Measurements from ENCODE around the gene CD27.

CD27 gene

GRCh38 chr12:6450869-6451347 is 6.2 kb downstream of the CD27 start:
- H3K4me1 ChIP-seq (ENCODE audit: control insufficient read depth, insufficient read depth, low read length, poor library complexity, severe bottlenecking), result peaks cover 36% of the 10 kb centered on the region

GRCh38 chr12:6451348-6452244 is 6.8 kb downstream of the CD27 start, which contains the start of gene TAPBPL:
TAPBPL (plus strand) TSS chr12:6452042; CDS start chr12:6452249, 207 bp downstream.
- H3K9me3 ChIP-seq (ENCODE audit: control insufficient read depth, low read length), result no peaks in the 10 kb centered on the region
- H3K27ac ChIP-seq (ENCODE audit: insufficient read depth, low read length, poor library complexity, severe bottlenecking), result peak within 1 kb of the TSS; percentile 95
- peaks cover 20% of the 10 kb centered on the region for H3K36me3 ChIP-seq (ENCODE audit: control insufficient read depth, insufficient read depth, low read length)
- H3K27me3 ChIP-seq (replicated peaks; ENCODE audit: control insufficient read depth, insufficient read depth, low read length, poor library complexity, severe bottlenecking), result no peaks in the 10 kb centered on the region
- H3K4me1 ChIP-seq (ENCODE audit: control insufficient read depth, insufficient read depth, low read length, poor library complexity, severe bottlenecking), result peaks cover 36% of the 10 kb centered on the region
- H3K4me3 ChIP-seq (ENCODE audit: insufficient read depth, low read depth, low read length, poor library complexity, severe bottlenecking), result peak within 1 kb of the TSS; percentile 94
- DNase-seq, result peak; percentile 77 to 80 (median 78)

More at GRCh38 chr12:6450869-6451347, 6.2 kb downstream of the CD27 start:
- Histone ChIP-seq H3K27me3 (replicated peaks; ENCODE audit: control insufficient read depth, insufficient read depth, low read length, poor library complexity, severe bottlenecking) (no peaks in the 10 kb centered on the region), H3K9me3 (ENCODE audit: control insufficient read depth, low read length) (no peaks in the 10 kb centered on the region), H3K36me3 (ENCODE audit: control insufficient read depth, insufficient read depth, low read length) (peaks cover 20% of the 10 kb centered on the region), H3K27ac (ENCODE audit: insufficient read depth, low read length, poor library complexity, severe bottlenecking) (peak overlapping the region; percentile 95), H3K4me3 (ENCODE audit: insufficient read depth, low read depth, low read length, poor library complexity, severe bottlenecking) (peak overlapping the region; percentile 94)
- no peak for DNase-seq

- Histone ChIP-seq H3K27me3 (replicated peaks; ENCODE audit: control insufficient read depth, insufficient read depth, low read length, poor library complexity, severe bottlenecking) (no peaks in the 10 kb centered on the region), H3K4me3 (ENCODE audit: insufficient read depth, low read depth, low read length, poor library complexity, severe bottlenecking) (peak overlapping the region; percentile 94), H3K27ac (ENCODE audit: insufficient read depth, low read length, poor library complexity, severe bottlenecking) (peak overlapping the region; percentile 95), H3K9me3 (ENCODE audit: control insufficient read depth, low read length) (no peaks in the 10 kb centered on the region), H3K4me1 (ENCODE audit: control insufficient read depth, insufficient read depth, low read length, poor library complexity, severe bottlenecking) (peaks cover 39% of the 10 kb centered on the region), H3K36me3 (ENCODE audit: control insufficient read depth, insufficient read depth, low read length) (peaks cover 27% of the 10 kb centered on the region)
- no peak for DNase-seq
Observed at GRCh38 chr12:6452245-6452943, 7.6 kb downstream of the CD27 start.

GRCh38 chr12:6452944-6453630 is 8.3 kb downstream of the CD27 start:
- H3K9me3 ChIP-seq (ENCODE audit: control insufficient read depth, low read length), result no peaks in the 10 kb centered on the region
- peak overlapping the region; percentile 95 for H3K27ac ChIP-seq (ENCODE audit: insufficient read depth, low read length, poor library complexity, severe bottlenecking)
- H3K4me3 ChIP-seq (ENCODE audit: insufficient read depth, low read depth, low read length, poor library complexity, severe bottlenecking), result peak overlapping the region; percentile 94
- no peak for DNase-seq
- peaks cover 32% of the 10 kb centered on the region for H3K36me3 ChIP-seq (ENCODE audit: control insufficient read depth, insufficient read depth, low read length)
- H3K27me3 ChIP-seq (replicated peaks; ENCODE audit: control insufficient read depth, insufficient read depth, low read length, poor library complexity, severe bottlenecking), result no peaks in the 10 kb centered on the region
- H3K4me1 ChIP-seq (ENCODE audit: control insufficient read depth, insufficient read depth, low read length, poor library complexity, severe bottlenecking), result peaks cover 37% of the 10 kb centered on the region

- no peak for DNase-seq
- peaks cover 39% of the 10 kb centered on the region for H3K36me3 ChIP-seq (ENCODE audit: control insufficient read depth, insufficient read depth, low read length)
- no peak overlapping the region for H3K4me3 ChIP-seq (ENCODE audit: insufficient read depth, low read depth, low read length, poor library complexity, severe bottlenecking)
- no peaks in the 10 kb centered on the region for H3K9me3 ChIP-seq (ENCODE audit: control insufficient read depth, low read length)
- H3K27me3 ChIP-seq (replicated peaks; ENCODE audit: control insufficient read depth, insufficient read depth, low read length, poor library complexity, severe bottlenecking), result no peaks in the 10 kb centered on the region
- peaks cover 46% of the 10 kb centered on the region for H3K4me1 ChIP-seq (ENCODE audit: control insufficient read depth, insufficient read depth, low read length, poor library complexity, severe bottlenecking)
- no peak overlapping the region for H3K27ac ChIP-seq (ENCODE audit: insufficient read depth, low read length, poor library complexity, severe bottlenecking)
Observed at GRCh38 chr12:6457220-6457945, 12.6 kb downstream of the CD27 start.

- no peak overlapping the region for H3K4me3 ChIP-seq (ENCODE audit: insufficient read depth, low read depth, low read length, poor library complexity, severe bottlenecking)
- H3K27me3 ChIP-seq (replicated peaks; ENCODE audit: control insufficient read depth, insufficient read depth, low read length, poor library complexity, severe bottlenecking), result no peaks in the 10 kb centered on the region
- DNase-seq, result no peak
- no peak overlapping the region for H3K27ac ChIP-seq (ENCODE audit: insufficient read depth, low read length, poor library complexity, severe bottlenecking)
- H3K36me3 ChIP-seq (ENCODE audit: control insufficient read depth, insufficient read depth, low read length), result peaks cover 39% of the 10 kb centered on the region
- no peaks in the 10 kb centered on the region for H3K9me3 ChIP-seq (ENCODE audit: control insufficient read depth, low read length)
- H3K4me1 ChIP-seq (ENCODE audit: control insufficient read depth, insufficient read depth, low read length, poor library complexity, severe bottlenecking), result peaks cover 46% of the 10 kb centered on the region
Observed at GRCh38 chr12:6458281-6459003, 13.7 kb downstream of the CD27 start.

- H3K27me3 ChIP-seq (replicated peaks; ENCODE audit: control insufficient read depth, insufficient read depth, low read length, poor library complexity, severe bottlenecking), result no peaks in the 10 kb centered on the region
- peaks cover 39% of the 10 kb centered on the region for H3K36me3 ChIP-seq (ENCODE audit: control insufficient read depth, insufficient read depth, low read length)
- H3K9me3 ChIP-seq (ENCODE audit: control insufficient read depth, low read length), result no peaks in the 10 kb centered on the region
- DNase-seq, result no peak
- H3K4me1 ChIP-seq (ENCODE audit: control insufficient read depth, insufficient read depth, low read length, poor library complexity, severe bottlenecking), result peaks cover 47% of the 10 kb centered on the region
- no peak overlapping the region for H3K27ac ChIP-seq (ENCODE audit: insufficient read depth, low read length, poor library complexity, severe bottlenecking)
- H3K4me3 ChIP-seq (ENCODE audit: insufficient read depth, low read depth, low read length, poor library complexity, severe bottlenecking), result no peak overlapping the region
Observed at GRCh38 chr12:6459004-6459337, 14.2 kb downstream of the CD27 start.

GRCh38 chr12:6460751-6461371 is 16.1 kb downstream of the CD27 start:
- Histone ChIP-seq H3K27me3 (replicated peaks; ENCODE audit: control insufficient read depth, insufficient read depth, low read length, poor library complexity, severe bottlenecking) (no peaks in the 10 kb centered on the region), H3K27ac (ENCODE audit: insufficient read depth, low read length, poor library complexity, severe bottlenecking) (peak overlapping the region; percentile 86), H3K4me3 (ENCODE audit: insufficient read depth, low read depth, low read length, poor library complexity, severe bottlenecking) (peak overlapping the region; percentile 32), H3K4me1 (ENCODE audit: control insufficient read depth, insufficient read depth, low read length, poor library complexity, severe bottlenecking) (peaks cover 63% of the 10 kb centered on the region), H3K9me3 (ENCODE audit: control insufficient read depth, low read length) (no peaks in the 10 kb centered on the region), H3K36me3 (ENCODE audit: control insufficient read depth, insufficient read depth, low read length) (peaks cover 37% of the 10 kb centered on the region)
- DNase-seq, result no peak

Measured in effector memory CD4-positive, alpha-beta T cell (primary cell).